DMS53 treated with DMSO at 0.1 percent for 48 hours (cell line): Measurements from ENCODE around the gene ATP6V0B.

Experiments
- DNase-seq: peaks from one replicate; lab custom pipeline; 2025; ENCODE audit not compliant: unreplicated experiment; lab: John Stamatoyannopoulos, UW

ATP6V0B gene

DNA sequence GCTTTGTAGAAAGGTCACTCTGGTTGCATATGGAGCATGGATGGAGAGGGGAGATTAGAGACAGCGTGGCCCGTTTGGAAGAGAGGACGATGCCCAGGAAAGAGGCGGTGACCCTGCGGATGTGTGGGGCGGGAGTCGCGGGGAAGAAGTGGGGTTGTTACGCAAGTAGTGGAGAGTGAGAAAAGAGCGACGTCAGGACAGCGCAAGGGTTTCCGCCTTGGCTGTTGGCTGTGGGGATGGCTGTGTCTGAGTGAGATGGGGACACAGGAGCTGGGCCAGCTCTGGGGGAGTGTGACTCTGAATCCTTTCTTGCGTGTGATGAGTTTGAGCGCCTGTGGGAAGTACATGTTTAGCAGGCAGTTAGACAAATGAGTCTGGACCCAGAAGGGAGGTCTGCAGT, 8.0 kb downstream of the ATP6V0B start:
- no peak for DNase-seq

DNA sequence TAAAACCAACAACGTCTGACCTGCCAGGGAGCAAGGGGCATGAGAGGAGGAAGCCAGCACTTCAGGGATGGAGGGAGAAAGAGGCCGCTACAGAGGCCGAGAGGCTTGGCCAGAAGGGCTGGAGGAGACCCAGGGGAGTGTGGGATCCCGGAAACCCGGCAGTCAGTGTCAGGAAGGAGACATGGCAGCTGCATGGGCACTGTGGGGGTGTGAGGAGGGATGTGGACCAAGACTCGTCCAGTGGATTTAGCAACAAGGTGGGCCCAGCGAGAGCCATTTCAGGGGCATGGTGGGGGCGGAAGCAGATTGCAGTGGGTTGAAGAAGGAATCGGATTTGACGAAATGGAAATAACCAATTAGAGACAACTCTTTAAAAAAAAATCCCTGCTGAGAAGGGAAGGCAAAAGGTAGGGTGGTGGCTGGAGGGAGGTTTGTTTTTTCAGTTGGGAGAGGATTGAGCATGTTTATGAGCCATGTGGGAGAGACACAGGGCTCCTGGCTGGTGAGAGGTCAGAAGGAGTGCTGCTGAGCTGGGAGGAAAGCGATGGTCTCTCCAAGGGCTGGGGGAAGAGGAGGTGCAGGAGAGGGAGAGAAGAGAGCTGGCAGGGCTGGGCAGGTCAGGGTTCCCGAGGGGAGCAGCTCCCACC, 8.6 kb downstream of the ATP6V0B start:
- DNase-seq: no peak

DNA sequence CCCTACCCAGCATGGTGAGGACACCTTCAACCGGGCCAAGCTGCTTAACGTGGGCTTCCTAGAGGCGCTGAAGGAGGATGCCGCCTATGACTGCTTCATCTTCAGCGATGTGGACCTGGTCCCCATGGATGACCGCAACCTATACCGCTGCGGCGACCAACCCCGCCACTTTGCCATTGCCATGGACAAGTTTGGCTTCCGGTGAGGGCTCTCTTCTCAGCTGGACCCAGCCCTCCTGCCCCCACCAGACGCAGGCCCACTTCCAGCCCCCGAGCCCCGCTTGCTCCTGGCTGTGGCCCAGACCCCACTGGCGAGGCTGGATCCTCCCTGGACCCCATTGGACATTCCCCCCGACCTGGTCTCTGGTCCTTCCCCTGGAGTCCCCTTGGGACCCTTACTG, 10.1 kb downstream of the ATP6V0B start:
- DNase-seq: no peak

DNA sequence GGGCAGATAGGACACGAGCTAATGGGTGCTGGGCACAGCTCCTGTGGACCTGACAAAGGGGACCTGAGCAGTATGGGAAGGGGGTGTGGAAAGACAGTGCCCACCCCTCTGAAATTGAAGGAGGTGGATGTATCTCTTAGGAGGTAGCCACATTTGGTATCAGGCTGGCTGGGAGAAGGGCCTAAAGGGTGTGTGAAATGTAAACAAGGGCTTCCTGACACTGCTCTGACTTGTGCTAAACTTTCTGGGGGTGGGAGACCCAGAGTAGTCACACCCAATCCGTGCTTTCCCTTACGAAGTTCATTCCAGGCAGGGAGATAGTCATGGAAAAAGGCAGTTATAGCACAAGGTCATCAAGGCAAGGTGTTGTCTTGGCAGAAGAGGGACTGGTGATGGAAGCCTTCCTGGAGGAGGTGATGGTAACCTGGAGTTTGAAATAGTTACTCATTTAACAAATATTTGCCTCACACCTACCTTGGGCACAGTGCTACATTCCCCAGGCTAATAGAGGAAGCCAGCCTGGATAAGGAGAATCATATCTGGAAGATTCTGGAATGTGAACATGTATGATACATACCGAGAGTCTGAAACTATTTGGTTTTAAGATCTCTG, 11.3 kb downstream of the ATP6V0B start:
- no peak for DNase-seq

DNA sequence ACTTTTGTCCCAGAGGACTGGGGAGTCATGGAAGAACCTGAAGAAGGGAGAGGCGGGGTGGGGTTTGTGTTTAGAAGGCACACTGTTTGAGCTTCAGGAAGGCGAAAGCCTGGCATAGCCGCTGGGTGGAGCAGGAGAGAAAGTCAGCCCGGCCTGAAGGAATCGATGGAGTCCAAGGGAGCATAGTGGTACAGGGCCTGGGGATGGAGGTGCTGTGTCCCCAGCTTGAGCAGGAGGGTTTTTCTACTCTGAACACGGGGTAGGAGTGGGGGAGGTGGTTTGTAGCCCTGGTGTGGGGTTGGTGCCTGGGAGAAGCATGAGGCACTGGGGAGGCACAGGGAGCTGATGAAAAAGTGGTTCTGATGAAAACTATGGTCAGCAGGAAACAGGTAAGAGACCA, 12.0 kb downstream of the ATP6V0B start:
- no peak for DNase-seq

DNA sequence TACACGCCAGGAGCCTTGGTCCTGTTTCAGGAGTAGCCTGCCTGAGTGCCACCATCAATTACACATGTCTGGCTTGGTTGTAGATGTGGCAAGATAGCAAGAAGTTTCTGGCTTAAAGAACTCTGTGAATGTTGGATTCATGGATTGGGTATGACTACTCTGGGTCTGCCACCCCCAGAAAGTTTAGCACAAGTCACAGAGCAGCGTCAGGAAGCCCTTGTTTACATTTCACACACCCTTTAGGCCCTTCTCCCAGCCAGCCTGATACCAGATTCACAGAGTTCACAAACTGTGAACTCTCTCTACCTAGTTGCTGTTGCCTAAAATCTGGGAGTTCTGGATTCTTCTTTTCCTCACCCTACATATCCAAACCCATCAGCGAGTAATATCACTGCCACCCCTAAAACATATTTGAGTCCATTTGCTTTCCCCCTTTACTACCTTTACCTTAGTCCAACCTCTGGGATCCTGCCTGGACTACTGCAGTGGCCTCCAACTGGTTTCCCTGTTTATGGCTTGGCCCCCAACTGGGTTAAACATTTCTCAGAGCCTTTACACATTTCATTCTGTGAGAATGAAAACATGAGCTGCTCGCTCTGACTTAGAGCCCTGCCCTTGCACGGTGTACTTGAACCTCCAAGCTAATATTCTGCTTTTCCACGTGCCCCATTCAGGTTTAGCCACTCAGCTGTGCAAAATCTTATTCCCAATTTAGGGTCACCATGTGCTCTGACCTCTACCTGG, 12.6 kb downstream of the ATP6V0B start:
- no peak for DNase-seq

DNA sequence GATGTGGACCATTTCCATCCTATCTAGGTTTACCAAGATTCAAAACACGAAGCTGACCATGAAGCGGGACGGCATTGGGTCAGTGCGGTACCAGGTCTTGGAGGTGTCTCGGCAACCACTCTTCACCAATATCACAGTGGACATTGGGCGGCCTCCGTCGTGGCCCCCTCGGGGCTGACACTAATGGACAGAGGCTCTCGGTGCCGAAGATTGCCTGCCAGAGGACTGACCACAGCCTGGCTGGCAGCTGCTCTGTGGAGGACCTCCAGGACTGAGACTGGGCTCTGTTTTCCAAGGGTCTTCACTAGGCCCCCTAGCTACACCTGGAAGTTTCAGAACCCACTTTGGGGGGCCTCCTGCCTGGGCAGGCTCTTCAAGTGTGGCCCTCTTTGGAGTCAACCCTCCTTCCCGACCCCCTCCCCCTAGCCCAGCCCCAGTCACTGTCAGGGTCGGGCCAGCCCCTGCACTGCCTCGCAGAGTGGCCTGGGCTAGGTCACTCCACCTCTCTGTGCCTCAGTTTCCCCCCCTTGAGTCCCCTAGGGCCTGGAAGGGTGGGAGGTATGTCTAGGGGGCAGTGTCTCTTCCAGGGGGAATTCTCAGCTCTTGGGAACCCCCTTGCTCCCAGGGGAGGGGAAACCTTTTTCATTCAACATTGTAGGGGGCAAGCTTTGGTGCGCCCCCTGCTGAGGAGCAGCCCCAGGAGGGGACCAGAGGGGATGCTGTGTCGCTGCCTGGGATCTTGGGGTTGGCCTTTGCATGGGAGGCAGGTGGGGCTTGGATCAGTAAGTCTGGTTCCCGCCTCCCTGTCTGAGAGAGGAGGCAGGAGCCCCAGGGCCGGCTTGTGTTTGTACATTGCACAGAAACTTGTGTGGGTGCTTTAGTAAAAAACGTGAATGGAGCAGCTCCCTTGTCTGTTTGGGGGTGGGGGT, 15.8 kb downstream of the ATP6V0B start:
- DNase-seq: no peak

DNA sequence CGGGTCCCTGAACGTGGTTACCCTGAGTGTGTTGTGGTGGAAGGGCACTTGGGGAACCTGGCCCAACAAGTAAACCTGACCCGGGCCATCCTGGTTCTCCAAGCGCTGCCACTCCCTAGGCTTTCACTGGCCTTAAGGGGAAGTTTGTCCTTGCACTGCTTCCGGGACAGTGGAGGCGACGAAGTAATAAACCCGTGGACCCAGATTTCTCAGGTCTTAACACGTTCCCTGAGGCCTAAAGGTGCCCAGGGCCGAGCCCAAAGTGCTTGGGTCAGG, 16.4 kb downstream of the ATP6V0B start:
- no peak for DNase-seq

DNA sequence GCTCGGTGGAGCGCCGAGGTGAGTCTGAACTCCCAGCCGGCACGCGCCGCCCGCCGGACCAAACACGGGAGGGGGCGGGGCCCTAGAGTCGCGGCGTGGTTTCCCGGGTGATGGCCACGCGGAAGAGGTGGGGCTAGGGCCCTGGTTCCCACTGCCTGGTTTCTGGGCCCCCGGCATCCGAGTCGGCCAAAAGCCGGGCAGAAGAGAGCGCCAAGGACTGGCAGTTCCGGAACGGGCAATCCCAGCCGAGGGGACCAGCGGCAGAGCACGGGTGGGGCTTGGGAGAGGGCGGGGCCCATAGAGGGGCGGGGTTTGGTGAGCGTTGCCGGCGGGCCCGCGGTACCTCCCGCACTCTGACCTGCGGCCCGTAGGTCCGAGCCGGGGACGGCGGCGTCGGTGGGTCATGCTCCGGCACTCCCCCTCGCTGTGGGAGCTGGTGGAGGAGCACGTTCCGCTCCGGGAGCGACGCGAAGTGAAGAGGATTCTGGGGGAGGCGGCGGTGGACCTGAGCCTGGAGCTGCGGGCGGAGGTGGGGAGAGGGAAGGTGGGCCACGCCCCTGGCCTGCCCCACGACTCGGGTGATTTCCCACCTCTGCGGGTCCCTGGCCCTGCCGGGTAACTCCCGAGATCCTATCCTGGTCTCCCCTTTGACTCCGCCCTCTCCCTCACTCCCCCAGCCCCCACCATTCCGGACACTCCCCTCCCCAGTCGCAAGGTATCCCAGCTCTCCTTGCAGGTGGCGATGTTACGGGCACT, 16.9 kb downstream of the ATP6V0B start, which contains the start of gene CCDC24:
Gene CCDC24 (plus strand): TSS at position 124 of the 756 bp plus-strand sequence. CDS start 280 bp downstream, at position 404.
- peak; percentile 81 for DNase-seq

DNA sequence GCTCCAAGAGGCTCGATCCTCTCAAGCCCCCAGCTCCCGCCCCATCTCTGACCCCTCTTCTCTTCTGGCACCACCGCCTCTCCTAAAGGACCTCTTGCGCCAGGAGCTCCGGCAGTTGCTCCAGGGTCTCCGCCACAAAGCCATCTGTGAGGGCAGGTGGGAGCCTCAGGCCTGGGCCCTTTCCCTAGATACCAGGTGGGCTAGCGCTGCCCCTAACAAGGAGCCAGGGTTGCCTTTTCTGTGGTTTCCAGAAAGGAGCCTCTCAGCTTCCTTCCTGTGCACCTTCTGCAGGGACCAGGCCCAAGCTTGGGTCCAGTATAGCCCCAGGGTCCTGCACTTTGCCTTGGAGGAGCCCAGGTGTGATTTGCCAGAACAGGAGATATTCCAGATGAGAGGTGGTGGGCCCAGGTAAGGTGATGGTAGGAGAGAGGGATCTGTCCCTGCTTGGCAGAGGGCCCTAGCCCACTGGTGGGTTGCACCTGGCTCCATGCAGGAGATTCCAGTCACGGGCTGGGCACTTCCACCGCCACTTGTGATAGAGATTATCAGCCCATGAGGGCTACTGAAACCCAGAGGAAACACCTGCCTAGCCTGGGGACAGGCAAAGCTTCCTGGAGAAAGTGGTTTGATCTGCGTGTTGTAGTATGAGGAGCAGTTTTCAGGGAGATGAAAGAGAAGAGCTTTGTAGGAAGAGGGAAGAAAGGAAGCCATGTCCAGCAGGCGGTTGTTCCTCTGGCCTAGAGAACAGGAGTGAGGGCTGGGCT, 17.7 kb downstream of the ATP6V0B start:
- no peak for DNase-seq

DNA sequence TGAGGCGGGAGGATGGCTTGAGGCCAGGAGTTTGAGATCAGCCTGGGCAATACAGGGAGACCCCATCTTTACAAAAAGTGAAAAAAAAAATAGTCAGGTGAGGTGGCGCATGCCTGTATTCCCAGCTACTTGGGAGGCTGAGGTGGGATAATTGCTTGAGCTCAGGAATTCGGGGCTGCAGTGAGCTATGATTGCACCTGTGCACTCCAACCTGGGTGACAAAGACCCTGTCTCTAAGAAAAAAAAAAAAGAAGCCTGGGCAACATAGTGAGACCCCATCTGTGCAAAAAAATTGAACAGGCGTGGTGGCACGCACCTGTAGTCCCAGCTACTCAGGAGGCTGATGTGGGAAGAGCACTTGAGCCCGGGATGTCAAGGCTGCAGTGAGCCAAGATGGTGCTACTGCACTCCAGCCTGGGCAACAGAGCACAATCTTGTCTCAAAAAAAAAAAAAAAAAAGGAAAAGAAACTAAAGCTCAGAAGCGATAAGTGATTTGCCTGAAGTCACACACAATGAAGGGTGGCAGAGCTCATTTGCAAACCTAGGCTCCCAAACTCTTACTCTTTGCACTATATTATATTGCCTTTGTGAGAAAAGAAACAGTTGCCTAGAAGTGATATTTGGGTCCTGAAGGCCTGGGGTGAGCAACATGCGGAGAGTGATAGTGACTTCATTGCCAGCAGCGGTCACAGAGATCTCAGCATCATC, 18.6 kb downstream of the ATP6V0B start:
- no peak for DNase-seq

DNA sequence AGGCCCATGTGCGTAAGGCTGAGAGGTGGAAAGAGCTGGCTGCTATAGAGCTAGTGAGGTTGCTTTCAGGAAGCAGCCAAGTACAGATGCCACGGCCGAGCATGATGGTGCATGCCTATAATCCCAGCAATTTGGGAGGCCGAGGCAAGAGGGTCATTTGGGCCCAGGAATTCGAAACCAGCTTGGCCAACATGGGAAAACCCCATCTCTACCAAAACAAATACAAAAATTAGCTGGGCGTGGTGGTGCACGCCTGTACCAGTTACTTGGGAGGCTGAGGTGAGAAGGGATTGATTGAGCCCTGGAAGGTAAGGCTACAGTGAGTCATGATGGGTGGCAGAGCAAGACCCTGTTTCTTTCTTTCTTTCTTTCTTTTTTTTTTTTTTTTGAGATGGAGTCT, 19.3 kb downstream of the ATP6V0B start:
- DNase-seq: no peak

DNA sequence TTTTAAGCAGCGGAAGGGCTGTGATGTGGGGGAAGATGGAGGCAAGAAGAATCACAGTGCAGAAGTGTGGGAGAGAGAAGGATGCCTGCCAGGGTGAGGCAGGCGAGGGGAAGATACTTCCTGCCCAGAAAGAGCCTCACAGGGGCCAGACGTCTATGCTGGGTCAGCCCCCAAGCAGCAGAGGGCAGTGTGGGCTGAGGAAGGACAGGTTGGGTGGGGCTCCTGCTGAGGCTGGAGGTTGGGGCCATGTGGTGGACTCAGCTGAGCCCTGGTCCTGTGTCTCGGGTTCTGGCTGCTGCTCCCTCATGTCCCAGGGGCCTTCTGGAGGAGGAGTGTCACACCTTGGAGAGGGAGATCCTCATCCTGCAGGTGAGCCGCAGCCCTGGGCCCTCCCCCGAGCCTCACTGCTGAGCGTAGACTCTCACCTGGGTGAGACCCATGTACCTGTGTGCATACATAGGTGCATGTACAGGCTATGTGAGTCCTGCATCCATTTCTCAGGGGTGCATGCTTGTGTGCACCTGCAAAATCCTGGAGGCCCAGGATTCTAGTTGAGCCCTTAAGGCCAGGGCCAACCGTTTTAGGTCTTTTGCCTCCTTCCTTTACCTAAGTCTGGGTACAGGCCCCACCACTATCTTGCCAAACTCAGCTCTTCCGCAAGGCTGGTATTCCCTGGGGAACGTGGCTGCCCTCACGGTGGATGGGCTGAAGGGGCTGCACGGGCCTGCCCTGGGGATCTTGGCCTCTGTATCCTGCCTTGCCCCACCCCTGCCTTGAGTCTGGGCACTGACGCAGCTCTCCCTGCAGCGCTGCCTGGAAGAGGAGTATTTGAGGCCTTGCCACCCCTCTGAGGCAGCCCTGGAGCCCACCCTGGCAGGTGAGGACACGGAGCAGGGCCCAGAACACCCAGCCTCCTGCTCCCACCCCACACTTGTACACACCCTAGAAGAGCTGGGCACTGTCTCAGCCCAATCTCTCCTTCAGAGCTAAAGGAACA, 20.3 kb downstream of the ATP6V0B start:
- DNase-seq: no peak

DNA sequence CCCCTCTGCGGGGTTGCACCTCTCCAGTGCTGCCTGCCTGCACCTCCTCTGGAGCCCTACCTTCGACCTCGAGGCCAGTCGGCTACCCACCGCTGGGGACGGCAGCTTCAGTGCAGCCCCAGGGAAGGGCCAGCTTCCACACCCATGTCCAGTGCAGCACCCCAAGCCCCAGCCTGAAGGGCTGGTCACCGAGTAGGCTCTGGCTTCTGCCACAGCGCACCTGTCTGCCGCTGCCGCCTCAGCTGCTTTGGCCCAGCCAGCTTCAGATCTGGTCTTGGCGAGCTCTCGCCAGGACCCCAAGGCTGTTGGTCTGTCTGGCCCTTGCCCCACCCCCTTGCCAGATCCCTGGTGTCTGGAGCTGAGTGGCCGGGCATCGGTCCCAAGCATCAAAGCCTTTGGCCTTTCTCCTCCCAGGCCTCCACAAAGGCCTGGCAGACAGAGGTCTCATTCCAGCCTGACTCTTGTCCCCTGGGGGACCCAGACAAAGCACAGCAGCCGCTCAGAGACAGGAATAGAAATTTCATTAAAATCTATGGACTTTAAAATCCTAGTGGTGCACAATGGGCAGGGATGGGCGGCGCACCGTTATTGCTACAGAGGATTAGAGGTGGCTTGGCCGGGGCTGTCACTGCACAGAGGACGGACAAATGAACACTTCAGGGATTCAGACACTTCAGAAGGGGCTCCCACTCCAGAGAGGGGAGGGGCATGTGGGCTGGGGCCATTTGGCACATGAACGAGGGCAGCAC, 21.4 kb downstream of the ATP6V0B start:
- no peak for DNase-seq

DNA sequence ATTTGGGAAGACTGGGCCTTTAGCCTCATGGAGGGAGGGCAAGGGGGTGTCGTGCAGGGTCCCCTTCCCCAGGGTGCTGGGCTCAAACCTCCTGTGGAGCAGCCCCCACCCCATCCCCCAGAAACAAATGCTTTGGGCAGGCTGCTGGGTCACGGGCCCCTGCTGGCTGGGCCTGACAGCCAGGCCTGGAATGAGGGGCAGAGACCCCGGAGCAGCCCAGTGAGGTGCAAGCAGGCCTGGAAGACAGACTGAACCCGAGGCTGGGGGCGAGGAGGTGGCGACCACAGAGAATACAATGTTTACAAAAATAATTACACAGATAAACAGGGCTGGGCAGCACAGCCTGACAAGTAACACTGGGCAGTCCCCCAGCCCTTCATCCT, 22.0 kb downstream of the ATP6V0B start:
- DNase-seq: no peak

DNA sequence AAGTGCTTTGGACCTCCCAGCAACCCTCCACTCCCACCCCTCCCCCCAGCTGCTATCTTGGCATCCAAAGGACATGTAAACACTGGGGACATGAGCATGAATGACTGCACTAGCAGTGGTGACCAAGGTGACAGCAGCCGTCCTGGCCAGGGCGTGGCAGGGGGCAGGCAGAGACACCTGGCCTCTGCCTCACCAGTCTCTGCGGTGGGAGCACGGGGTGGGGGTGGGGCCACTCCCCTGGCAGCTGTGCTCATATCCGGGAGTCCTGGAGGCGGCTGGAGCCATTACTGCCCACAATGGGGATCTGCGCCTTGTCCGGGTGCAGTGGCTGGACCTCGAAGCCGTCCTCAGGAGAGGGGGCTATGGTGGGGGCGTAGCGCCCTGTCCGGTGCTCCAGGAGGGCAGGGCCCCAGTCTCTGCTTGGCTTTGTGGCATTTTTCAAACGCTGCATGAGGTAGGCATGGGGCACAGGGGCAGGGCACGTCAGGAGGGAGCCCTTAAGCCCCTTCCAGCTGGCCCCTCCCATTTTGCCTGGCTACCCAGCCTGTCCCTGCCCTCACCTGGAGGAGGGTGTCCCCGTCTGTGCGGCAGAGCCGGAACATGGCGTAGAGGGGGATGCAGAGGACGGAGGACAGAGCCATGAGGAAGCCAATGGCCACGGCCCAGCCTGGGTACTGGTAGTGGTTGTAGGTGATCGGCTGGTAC, 22.7 kb downstream of the ATP6V0B start:
- peak; percentile 68 for DNase-seq

DNA sequence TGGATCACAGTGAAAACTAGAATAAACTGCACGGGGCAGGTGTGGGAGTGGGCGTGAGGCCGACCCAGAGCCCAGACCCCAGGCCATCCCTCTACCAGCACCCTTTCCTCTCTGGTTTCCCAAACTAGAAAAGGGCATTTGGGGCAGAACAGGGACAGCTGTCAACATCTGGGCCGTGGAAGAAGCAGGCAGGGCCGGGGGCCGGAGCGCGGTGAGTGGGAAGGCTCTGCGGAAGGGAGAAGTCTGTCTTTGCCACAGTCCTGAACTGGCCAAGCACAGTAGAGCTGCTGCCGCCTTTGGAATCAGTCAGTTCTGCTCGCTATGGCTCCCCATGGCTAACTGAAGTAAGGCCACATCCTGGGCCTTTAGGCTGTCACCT, 23.2 kb downstream of the ATP6V0B start:
- no peak for DNase-seq
